ENCODE results near the gene U2AF2.

U2AF2 gene

DNA sequence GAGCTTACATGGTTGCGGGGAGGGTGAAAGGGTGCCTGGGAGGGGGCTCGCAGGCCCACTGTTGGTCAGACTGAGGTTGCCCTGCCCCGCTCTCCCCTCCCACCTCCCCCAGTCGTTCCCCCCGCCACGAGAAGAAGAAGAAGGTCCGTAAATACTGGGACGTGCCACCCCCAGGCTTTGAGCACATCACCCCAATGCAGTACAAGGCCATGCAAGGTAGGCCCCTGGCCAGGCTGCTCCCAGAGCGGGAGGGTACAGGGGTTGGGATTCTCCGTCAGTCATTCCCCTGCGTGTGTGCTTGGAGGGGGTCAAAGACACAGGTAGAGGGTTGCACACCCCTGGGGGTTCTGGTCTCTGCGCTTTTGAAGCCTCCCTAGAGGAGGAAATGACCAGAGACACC is 5.6 kb downstream of the U2AF2 start:
- no peak for DNase-seq

DNA sequence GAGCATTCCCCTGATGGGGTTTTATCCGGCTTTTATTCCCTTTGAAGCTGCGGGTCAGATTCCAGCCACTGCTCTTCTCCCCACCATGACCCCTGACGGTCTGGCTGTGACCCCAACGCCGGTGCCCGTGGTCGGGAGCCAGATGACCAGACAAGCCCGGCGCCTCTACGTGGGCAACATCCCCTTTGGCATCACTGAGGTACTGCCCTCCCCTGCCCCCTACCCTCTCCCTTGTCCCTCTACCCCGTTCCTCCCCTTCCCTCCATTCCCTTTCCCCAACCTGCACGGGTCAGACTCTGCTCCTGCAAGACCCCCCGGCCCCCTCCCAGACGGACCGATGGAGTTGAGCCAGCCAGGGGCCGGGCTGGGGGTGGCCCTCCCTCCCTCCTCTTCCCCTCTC is 6.2 kb downstream of the U2AF2 start:
- DNase-seq, result no peak

- no peak for DNase-seq
Measured at GRCh38 chr19:55661826-55662225, 7.0 kb downstream of the U2AF2 start.

GRCh38 chr19:55663846-55664536 is 9.2 kb downstream of the U2AF2 start:
- DNase-seq, result no peak

DNA sequence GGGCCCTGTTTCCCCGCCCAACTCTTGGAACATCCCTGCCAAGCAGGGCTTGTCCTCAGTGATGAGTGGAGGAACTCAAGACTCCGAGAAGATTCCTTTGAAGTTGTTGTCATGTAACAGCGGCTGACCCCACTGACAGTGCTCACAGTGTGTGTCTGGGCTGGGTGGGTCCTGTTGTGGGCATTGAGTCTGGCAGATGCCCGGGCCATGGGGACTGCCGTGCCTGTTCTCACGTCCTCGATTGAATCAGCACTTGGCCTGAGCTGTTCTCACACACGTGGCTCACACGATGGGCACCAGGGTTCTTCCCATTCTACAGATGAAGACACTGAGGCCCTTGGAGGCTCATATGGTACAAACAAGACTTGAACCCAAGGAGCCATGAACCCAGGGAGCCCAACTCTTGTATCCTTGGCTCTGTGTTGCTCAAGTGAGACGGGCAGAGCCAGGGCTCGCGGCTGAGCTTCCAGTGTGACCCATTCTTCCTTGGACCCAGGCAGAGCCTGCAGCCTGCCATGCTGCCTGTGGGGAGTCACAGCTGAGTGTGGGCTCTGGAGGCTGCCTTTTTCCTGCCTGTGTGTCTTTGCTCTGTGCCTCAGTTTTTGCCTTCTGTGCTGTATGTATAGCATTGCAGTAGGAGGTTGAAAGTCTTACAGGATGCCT is 11.6 kb downstream of the U2AF2 start:
- no peak for DNase-seq

- no peak for DNase-seq
Measured at GRCh38 chr19:55667006-55667381, 12.2 kb downstream of the U2AF2 start.

- no peak for DNase-seq
Measured at GRCh38 chr19:55667511-55667910, 12.7 kb downstream of the U2AF2 start.

GRCh38 chr19:55667958-55668357 is 13.1 kb downstream of the U2AF2 start:
- DNase-seq, result peak; percentile 69

DNA sequence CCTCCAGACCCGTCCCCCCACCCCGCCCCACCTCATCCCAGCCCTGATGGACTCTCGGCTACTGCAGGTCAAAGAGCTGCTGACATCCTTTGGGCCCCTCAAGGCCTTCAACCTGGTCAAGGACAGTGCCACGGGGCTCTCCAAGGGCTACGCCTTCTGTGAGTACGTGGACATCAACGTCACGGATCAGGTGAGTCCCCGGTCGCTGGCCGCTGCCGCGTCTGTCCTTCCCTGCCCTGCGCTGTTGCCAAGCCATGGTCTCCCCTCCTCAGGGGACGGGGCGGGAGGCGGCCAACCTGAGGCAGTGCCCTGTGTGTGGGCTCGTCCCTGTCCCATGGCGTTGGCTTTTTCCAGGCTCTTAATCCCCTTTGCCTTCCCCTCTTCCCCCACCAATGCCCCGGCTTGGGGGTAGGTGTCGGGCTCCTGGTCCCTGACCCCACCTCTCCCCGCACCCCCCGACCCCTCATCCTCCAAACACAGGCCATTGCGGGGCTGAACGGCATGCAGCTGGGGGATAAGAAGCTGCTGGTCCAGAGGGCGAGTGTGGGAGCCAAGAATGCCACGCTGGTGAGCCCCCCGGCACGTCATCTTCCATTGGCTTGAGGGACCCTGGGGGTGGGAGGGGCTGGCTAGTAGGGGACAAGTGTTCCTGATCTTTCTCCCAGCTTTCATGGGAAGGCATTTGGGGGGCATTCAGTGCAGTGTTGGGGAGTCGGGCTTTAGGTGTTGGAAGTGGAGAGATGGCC is 13.9 kb downstream of the U2AF2 start:
- no peak for DNase-seq

DNA sequence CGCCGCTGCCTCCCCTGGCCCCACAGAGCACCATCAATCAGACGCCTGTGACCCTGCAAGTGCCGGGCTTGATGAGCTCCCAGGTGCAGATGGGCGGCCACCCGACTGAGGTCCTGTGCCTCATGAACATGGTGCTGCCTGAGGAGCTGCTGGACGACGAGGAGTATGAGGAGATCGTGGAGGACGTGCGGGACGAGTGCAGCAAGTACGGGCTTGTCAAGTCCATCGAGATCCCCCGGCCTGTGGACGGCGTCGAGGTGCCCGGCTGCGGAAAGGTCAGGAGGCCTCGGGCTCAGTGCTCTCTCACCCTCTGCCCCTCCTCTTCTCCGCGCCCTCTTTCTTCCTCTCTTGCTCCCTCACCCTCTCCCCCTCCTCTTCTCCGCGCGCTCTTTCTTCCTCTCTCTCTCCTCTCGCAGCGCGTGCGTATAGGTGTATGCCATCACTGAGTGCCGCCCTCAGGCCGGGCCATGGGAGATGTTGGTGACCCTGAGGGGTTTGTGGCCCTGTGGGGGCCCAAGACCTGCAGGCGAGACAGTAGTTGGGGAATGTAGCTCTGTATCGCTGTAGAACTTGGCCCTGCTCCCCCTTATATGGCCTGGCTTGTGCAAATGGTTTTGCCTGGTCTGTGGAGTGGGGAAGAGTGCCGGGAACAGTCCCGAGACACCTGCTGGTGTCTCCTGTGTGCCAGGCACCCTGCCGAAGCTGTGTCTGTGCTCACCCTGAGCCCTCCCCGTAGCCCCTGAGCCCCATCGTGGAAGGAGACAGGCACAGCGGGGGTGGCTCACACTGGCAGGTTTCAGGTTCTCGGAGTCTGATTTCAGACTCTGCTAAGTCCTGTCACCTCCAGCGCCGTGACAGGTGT is 14.8 kb downstream of the U2AF2 start:
- DNase-seq, result no peak

- DNase-seq, result peak; percentile 77
Measured at GRCh38 chr19:55670280-55671053, 15.6 kb downstream of the U2AF2 start.

- DNase-seq, result no peak
Measured at GRCh38 chr19:55671054-55671378, 16.2 kb downstream of the U2AF2 start.

- no peak for DNase-seq
Measured at GRCh38 chr19:55672418-55672817, 17.6 kb downstream of the U2AF2 start.

GRCh38 chr19:55673465-55673864 is 18.6 kb downstream of the U2AF2 start:
- DNase-seq, result no peak

DNA sequence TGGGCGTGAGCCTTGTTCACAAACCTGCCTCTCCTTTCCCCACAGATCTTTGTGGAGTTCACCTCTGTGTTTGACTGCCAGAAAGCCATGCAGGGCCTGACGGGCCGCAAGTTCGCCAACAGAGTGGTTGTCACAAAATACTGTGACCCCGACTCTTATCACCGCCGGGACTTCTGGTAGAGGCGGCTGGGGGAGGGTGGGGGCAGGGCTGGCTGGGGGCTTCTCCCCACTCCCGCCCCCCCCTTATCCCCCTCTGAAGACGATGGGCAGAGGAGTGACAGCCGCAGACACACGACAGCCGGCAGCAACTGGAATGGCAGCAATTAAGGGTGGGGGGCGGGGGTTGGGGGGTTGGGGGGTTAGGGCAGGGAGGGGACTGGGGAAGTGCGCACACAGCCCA is 19.1 kb downstream of the U2AF2 start:
- DNase-seq, result no peak

- DNase-seq, result no peak
Measured at GRCh38 chr19:55674459-55674840, 19.6 kb downstream of the U2AF2 start.

DNA sequence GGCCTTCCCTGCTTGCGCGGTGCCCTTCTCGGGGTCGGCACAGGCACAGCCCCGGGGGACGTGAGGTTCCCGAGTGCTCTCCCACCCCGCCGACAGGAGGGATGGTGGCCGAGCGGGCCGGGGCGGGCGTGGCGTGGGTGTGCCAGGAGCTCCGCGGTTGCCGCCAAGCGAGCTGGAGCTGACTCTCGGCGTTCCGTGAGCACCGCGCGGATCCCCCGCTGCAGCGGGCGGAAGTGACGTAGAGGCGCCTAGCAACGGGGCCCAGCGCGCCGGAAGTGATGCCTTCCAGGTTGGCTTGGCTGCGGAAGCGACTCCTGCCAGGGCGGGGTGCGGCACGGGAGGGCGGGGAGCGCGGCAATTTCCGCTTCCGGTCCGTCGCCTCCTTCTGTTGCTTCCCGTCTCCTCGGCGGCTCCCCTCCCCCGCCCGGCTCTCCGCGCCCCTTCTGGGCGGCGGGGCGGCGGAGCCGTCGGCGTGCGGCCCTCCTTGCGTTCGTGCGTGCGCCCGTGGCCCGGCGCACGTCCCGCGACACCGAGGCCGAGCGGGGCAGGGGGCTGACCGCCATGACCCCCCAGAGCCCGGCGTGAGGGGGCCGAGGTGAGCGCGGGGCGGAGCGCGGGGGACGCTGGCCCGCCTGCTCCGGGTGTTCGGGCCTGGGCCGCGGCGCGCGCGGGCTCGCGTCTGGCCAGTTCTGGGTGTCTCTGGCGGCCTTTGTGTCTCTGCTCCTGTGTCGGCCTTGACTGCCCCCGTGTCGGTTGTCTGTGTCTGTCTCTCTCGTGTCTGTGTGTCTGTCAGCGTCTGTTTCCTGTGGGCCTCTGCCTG is 20.2 kb downstream of the U2AF2 start, which contains the start of gene EPN1:
EPN1 (plus strand) TSS at position 386 of the 820 bp plus-strand sequence. CDS start 3,402 bp downstream, outside the sequence.
- DNase-seq, result peak; percentile 98

DNA sequence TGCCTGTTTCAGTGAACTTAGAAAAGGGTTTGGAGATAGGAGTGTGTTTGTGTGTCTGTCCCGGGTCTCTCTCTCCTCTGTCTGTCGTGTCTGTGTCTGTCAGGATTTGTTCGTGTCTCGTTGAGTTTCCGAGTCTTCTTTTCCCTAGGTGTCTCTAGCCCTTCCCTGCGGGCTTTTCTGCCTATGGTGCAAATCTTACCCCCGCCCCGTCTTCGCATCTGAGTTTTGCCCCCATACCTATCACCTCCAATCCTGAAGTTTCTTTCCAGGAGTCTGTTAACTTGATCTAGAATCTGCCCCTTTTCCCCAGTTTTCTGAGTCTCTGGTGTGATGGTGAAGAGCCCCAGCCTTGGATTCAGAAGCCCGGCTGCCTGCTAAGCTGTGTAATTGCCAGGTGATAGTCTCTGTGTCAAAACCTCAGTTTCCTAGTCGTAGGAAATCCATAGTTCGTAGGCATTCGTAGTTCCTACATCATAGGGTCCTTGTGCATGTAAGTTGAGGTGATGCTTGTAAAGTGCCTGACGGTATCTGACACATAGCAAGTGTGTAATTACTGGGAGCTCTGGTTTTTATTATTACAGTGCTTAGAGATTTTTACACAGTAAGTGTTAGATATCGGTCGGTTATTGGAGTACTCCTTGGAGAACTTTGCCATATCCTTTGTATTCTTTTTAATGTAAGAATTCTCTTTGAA is 21.0 kb downstream of the U2AF2 start:
- DNase-seq, result no peak

- no peak for DNase-seq
Measured at GRCh38 chr19:55676383-55676782, 21.5 kb downstream of the U2AF2 start.

DNA sequence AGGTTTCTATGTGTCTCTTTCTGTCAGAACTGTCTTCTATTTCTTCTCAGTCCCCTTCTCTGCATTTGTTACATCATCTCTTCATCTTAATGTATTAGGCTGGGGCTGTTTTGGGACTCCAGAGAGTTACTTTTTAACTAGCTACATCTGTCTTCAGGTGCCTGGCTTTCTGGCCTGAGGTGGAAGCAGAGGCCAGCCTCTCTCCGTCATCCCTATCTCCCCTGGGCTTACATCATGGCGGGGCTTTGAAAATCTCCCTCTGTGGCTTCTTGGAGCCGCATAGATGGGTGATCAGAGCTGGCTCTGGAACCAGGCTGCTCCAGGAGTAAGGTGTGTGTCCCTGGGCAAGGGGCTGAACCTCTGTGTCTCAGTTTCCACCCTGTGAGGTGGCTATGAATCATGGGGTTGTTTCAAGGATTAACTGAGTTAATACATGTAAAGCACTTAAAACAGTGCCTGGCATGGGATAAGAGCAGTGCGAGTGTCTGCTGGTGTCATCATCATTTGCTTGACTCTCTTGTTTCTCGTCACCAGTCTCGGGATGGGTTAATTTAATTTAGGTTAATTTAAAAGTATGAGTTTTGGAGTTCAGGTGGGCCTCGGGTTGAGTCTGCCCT is 22.2 kb downstream of the U2AF2 start:
- DNase-seq, result no peak
